Endodermal cell (in vitro differentiated cells): ENCODE results near the gene ANKRD22. TPM values are rescaled to one million over a fixed set of nuclear protein-coding genes. Genes with fewer than 3 reads are reported as not detected.

Source experiments
- DNase-seq: peaks from one replicate; pipeline ENCODE4 v3.0.0-alpha.2; 2017
- H3K27ac ChIP-seq: 2 replicates; pipeline ENCODE4 v1.5.1; 2013; ENCODE audit warnings: mild to moderate bottlenecking, low read depth, low read length, moderate library complexity
- H3K27me3 ChIP-seq: 2 replicates; pipeline ENCODE4 v1.6.1; 2013; ENCODE audit warnings: mild to moderate bottlenecking, low read length, moderate library complexity; ENCODE audit not compliant: insufficient read depth, control insufficient read depth, poor library complexity, severe bottlenecking
- H3K36me3 ChIP-seq: 2 replicates; pipeline ENCODE4 v1.7.0; 2013; ENCODE audit warnings: mild to moderate bottlenecking, low read length, moderate library complexity; ENCODE audit not compliant: control insufficient read depth, insufficient read depth
- H3K4me1 ChIP-seq: one replicate; pipeline ENCODE4 v1.7.0; 2013; ENCODE audit warnings: low read length; ENCODE audit not compliant: control insufficient read depth, insufficient read depth
- H3K4me3 ChIP-seq: 2 replicates; pipeline ENCODE4 v1.5.1; 2013; ENCODE audit warnings: mild to moderate bottlenecking, low read length, moderate library complexity
- H3K9ac ChIP-seq: 2 replicates; pipeline ENCODE4 v1.6.1; 2013; ENCODE audit warnings: mild to moderate bottlenecking, low read length, moderate library complexity; ENCODE audit not compliant: poor library complexity, severe bottlenecking; ENCODE audit errors: extremely low read depth
- H3K9me3 ChIP-seq: 2 replicates; pipeline ENCODE4 v1.6.1; 2013; ENCODE audit warnings: mild to moderate bottlenecking, low read length, moderate library complexity; ENCODE audit not compliant: control insufficient read depth
- H3K27ac Mint-ChIP-seq: 2 replicates; pipeline ENCODE4 v1.8.0; 2020; ENCODE audit warnings: mixed read lengths
- H3K27me3 Mint-ChIP-seq: 2 replicates; pipeline ENCODE4 v1.8.0; 2021; ENCODE audit warnings: mild to moderate bottlenecking, mixed read lengths; ENCODE audit not compliant: insufficient read depth
- H3K36me3 Mint-ChIP-seq: 2 replicates; pipeline ENCODE4 v1.8.0; 2020; ENCODE audit warnings: low read depth, mixed read lengths
- H3K4me1 Mint-ChIP-seq: 2 replicates; pipeline ENCODE4 v1.8.0; 2020; ENCODE audit warnings: mixed read lengths
- H3K4me3 Mint-ChIP-seq: 2 replicates; pipeline ENCODE4 v1.8.0; 2020; ENCODE audit warnings: mild to moderate bottlenecking, moderate library complexity, mixed read lengths
- H3K9me3 Mint-ChIP-seq: 2 replicates; pipeline ENCODE4 v1.8.0; 2020; ENCODE audit warnings: mild to moderate bottlenecking, mixed read lengths
- WGBS, 2 experiments: methylation state at CpG; one replicate each; pipeline versions ENCODE4 v1.1.5 to v1.1.7; 2013; ENCODE audit warnings: missing lambda C conversion rate in 2 of 2, mixed read lengths in 1 of 2; ENCODE audit not compliant: insufficient coverage in 1 of 2, insufficient read length in 1 of 2; 5-methylcytosine and 5-hydroxymethylcytosine counted together
- total RNA-seq, 2 donors: library from RNA; stranded (reverse); fragmentation: NEBNext Ultra II Directional in 1 of 2; extraction: Animal tissue kit (Norgen Biotek cat#: 25700) in 1 of 2; gene quantifications; 2 replicates in 1 of 2; 3 replicates in 1 of 2; pipeline ENCODE4 v1.2.1, GENCODE V29; 2021
- TF ChIP-seq, protein P1 (sequence below): fragments of 200-600 bp; sonication (generic); conservative IDR thresholded peaks from 2 replicates; pipeline ENCODE4 v1.5.0; 2021; ENCODE audit warnings: antibody characterized with exemption, mild to moderate bottlenecking

The ANKRD22 gene
- total RNA-seq, 2 donors from 2014 or later = not detected

DNA sequence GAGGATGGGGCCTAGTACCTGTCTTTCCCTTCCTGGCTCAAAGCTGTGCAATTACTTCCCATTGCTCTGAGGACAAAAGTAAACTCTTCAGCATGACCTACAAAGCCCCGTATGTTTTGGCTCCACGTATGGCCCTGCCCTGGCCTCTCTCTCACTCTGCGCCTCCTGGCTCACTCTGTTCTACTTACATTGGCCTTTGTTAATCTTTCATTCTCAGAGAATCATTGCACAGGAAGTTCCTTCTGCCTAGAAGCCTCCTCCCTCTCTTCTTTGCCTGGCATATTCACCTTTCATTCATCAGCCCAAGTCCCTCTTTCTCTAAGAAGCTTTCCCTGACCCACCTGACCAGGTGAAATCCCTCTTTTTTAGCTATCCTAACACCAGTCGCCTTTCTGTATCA is 25.3 kb downstream of the ANKRD22 start:
- no peaks in the 10 kb centered on the region for H3K36me3 ChIP-seq
- H3K27me3 ChIP-seq = peaks cover 94% of the 10 kb centered on the region
- TF ChIP-seq, protein P1, sequence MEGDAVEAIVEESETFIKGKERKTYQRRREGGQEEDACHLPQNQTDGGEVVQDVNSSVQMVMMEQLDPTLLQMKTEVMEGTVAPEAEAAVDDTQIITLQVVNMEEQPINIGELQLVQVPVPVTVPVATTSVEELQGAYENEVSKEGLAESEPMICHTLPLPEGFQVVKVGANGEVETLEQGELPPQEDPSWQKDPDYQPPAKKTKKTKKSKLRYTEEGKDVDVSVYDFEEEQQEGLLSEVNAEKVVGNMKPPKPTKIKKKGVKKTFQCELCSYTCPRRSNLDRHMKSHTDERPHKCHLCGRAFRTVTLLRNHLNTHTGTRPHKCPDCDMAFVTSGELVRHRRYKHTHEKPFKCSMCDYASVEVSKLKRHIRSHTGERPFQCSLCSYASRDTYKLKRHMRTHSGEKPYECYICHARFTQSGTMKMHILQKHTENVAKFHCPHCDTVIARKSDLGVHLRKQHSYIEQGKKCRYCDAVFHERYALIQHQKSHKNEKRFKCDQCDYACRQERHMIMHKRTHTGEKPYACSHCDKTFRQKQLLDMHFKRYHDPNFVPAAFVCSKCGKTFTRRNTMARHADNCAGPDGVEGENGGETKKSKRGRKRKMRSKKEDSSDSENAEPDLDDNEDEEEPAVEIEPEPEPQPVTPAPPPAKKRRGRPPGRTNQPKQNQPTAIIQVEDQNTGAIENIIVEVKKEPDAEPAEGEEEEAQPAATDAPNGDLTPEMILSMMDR = no peak
- Mint-ChIP-seq H3K9me3 (no peaks in the 10 kb centered on the region), H3K36me3 (no peaks in the 10 kb centered on the region), H3K27ac (no peak overlapping the region), H3K4me3 (no peak overlapping the region), H3K27me3 (peaks cover 65% of the 10 kb centered on the region), H3K4me1 (peaks cover 2% of the 10 kb centered on the region)
- no peaks in the 10 kb centered on the region for H3K9me3 ChIP-seq
- H3K27ac ChIP-seq = no peak overlapping the region
- no peak overlapping the region for H3K4me3 ChIP-seq
- H3K9ac ChIP-seq = no peak overlapping the region
- H3K4me1 ChIP-seq = no peaks in the 10 kb centered on the region
- WGBS, 2 experiments = 92 to 95% methylated on average over 4 of the region's 4 CpGs
- DNase-seq = no peak

DNA sequence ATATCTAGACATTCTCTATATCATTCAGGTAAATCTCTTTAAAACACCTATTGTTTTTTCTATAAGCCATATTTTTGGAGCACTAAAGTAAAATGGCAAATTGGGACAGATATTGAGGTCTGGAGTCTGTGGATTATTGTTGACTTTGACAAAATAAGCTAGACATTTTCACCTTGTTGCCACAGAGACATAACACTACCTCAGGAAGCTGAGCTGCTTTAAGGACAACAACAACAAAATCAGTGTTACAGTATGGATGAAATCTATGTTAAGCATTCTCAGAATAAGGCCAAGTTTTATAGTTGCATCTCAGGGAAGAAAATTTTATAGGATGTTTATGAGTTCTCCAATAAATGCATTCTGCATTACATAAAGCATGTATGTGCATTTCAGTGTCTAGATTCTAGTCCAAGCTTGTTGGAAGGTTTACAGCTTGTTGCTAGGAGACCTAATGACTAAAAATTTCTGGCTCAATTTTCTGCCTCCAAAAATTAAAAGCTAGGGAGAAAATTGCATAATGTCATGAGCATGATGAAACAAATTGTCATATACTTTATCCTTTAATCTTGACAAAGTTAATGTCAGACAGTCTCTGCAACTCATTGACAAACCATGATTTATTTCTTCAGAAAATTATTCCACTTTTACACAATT is 30.8 kb downstream of the ANKRD22 start:
- Histone ChIP-seq H3K36me3 (no peaks in the 10 kb centered on the region), H3K27ac (no peak overlapping the region), H3K4me1 (no peaks in the 10 kb centered on the region), H3K9ac (no peak overlapping the region), H3K4me3 (no peak overlapping the region), H3K9me3 (no peaks in the 10 kb centered on the region), H3K27me3 (peaks cover 90% of the 10 kb centered on the region)
- Mint-ChIP-seq H3K9me3 (no peaks in the 10 kb centered on the region), H3K36me3 (no peaks in the 10 kb centered on the region), H3K27me3 (peaks cover 35% of the 10 kb centered on the region), H3K4me1 (no peaks in the 10 kb centered on the region), H3K4me3 (no peak overlapping the region), H3K27ac (no peak overlapping the region)
- DNase-seq = no peak
- TF ChIP-seq, protein P1 = no peak

DNA sequence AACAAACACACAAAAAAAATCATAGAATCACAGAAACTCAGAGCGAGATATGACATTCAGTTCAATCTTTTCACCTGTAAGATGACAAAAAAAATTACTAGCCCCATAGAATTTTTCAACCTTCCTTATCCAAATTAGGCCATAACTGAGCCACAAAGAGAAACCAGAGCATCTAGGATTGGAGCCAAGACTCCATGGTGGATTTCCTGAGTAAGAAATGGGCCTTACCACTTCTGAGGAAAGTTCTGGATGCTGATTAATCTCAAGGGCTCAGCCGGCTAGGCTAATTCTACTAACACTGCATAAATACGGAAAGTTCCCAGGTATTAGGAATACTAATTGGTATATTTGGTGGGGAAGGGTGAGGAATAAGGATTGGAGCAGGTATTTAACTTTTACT is 32.4 kb downstream of the ANKRD22 start:
- Mint-ChIP-seq H3K4me3 (no peak overlapping the region), H3K27me3 (peaks cover 44% of the 10 kb centered on the region), H3K9me3 (no peaks in the 10 kb centered on the region), H3K36me3 (no peaks in the 10 kb centered on the region), H3K4me1 (no peaks in the 10 kb centered on the region), H3K27ac (no peak overlapping the region)
- 60 to 79% methylated on average over 1 to 3 of the region's 3 CpGs for WGBS, 2 experiments
- Histone ChIP-seq H3K9me3 (no peaks in the 10 kb centered on the region), H3K27me3 (peaks cover 91% of the 10 kb centered on the region), H3K4me1 (no peaks in the 10 kb centered on the region), H3K4me3 (no peak overlapping the region), H3K27ac (no peak overlapping the region), H3K9ac (no peak overlapping the region), H3K36me3 (no peaks in the 10 kb centered on the region)
- DNase-seq = no peak
- TF ChIP-seq, protein P1 = no peak
